Measurements from ENCODE around the gene ASAP2. TPM values are rescaled to one million over a fixed set of nuclear protein-coding genes. Genes with fewer than 3 reads are reported as not detected.

Gene ASAP2
- total RNA-seq, 1 experiment from 2014 or later: 14.3 TPM

GRCh38 chr2:9208875-9209274 is 2.3 kb downstream of the ASAP2 start (continued):
- no peak for TF ChIP-seq FOXP4 (CRISPR knock-in tag; IDR thresholded peaks at IDR 0.05)
- no peak for TF ChIP-seq GABPB1 (CRISPR knock-in tag; IDR thresholded peaks at IDR 0.05)
- no peak for TF ChIP-seq ZNF232 (CRISPR knock-in tag; IDR thresholded peaks at IDR 0.05)
- no peak for TF ChIP-seq USF2 (CRISPR knock-in tag; IDR thresholded peaks at IDR 0.05)
- TF ChIP-seq ZNF416 (CRISPR knock-in tag; IDR thresholded peaks at IDR 0.05): no peak
- TF ChIP-seq CREM (CRISPR knock-in tag; IDR thresholded peaks at IDR 0.05): no peak
- no peak for TF ChIP-seq ARID4B (CRISPR knock-in tag; IDR thresholded peaks at IDR 0.05; ENCODE audit: borderline replicate concordance)
- TF ChIP-seq RORB (CRISPR knock-in tag; IDR thresholded peaks at IDR 0.05): no peak
- TF ChIP-seq MLX (CRISPR knock-in tag; IDR thresholded peaks at IDR 0.05): no peak
- TF ChIP-seq STAT6 (CRISPR knock-in tag; conservative IDR thresholded peaks at IDR 0.05; ENCODE audit: low read depth): no peak

GRCh38 chr2:9210030-9210429 is 3.4 kb downstream of the ASAP2 start:
- POLR2A ChIA-PET: no interaction called here
- CTCF ChIA-PET: no interaction called here
- Mint-ChIP-seq H3K4me3 (no peak overlapping the region), H3K4me1 (peaks cover 34% of the 10 kb centered on the region), H3K36me3 (peaks cover 3% of the 10 kb centered on the region; the same call in 1 of the 2 replicates), H3K27me3 (ENCODE audit: low read depth) (peaks cover 19% of the 10 kb centered on the region), H3K27ac (no peak overlapping the region), H3K9me3 (no peaks in the 10 kb centered on the region)
- DNase-seq (ENCODE audit: low spot score) (no peak), ATAC-seq (no peak)
- TF ChIP-seq TP53 (CRISPR knock-in tag; IDR thresholded peaks at IDR 0.05): no peak
- TF ChIP-seq AR (CRISPR knock-in tag; IDR thresholded peaks at IDR 0.05): no peak
- TF ChIP-seq ZNF317 (CRISPR knock-in tag; IDR thresholded peaks at IDR 0.05; ENCODE audit: borderline replicate concordance, low read depth): no peak
- no peak for TF ChIP-seq RELA (CRISPR knock-in tag; IDR thresholded peaks at IDR 0.05; ENCODE audit: borderline replicate concordance)
- TF ChIP-seq SP1 (CRISPR knock-in tag; conservative IDR thresholded peaks at IDR 0.05): no peak
- TF ChIP-seq E2F4 (CRISPR knock-in tag; IDR thresholded peaks at IDR 0.05; ENCODE audit: borderline replicate concordance, low read depth): no peak
- no peak for TF ChIP-seq ARID4B (CRISPR knock-in tag; IDR thresholded peaks at IDR 0.05; ENCODE audit: borderline replicate concordance)
- TF ChIP-seq ELF4 (CRISPR knock-in tag; IDR thresholded peaks at IDR 0.05; ENCODE audit: low read depth): no peak

All from WTC11 (cell line).